OCI-LY3 (cell line): ENCODE measurements around the gene ZNF846.

Experiments
- H2AFZ ChIP-seq: fragments of 200-600, 300-600 bp; shearing (Covaris generic); 2 replicates; pipeline ENCODE4 v1.6.0; 2014; ENCODE audit warnings: antibody characterized with exemption, low read depth, low read length
- H3K27ac ChIP-seq: fragments of 200-600, 300-600 bp; sonication (generic); 2 replicates; pipeline ENCODE4 v1.5.1; 2014; ENCODE audit warnings: mild to moderate bottlenecking, low read length, moderate library complexity, mixed read lengths
- H3K27me3 ChIP-seq: fragments of 200-600, 300-600 bp; sonication (generic); 2 replicates; pipeline ENCODE4 v1.6.1; 2014; ENCODE audit warnings: low read depth, low read length, mixed read lengths
- H3K36me3 ChIP-seq: fragments of 200-600, 300-600 bp; sonication (generic); replicated peaks from 2 replicates; pipeline ENCODE3; 2014; ENCODE audit warnings: low read depth, low read length, mixed read lengths
- H3K4me1 ChIP-seq: fragments of 300-600, 200-600 bp; sonication (generic); 2 replicates; pipeline ENCODE4 v1.6.1; 2014; ENCODE audit warnings: low read length, mixed read lengths
- H3K4me2 ChIP-seq: fragments of 200-600, 300-600 bp; sonication (generic); 2 replicates; pipeline ENCODE4 v1.6.1; 2014; ENCODE audit warnings: low read length, mixed read lengths
- H3K4me3 ChIP-seq: fragments of 300-600, 200-600 bp; sonication (generic); 2 replicates; pipeline ENCODE4 v1.5.1; 2014; ENCODE audit warnings: antibody characterized with exemption, mild to moderate bottlenecking, low read length, moderate library complexity
- H3K79me2 ChIP-seq: fragments of 300-600, 200-600 bp; shearing (Covaris generic); 2 replicates; pipeline ENCODE4 v1.6.1; 2014; ENCODE audit warnings: mild to moderate bottlenecking, low read length, mixed read lengths
- H3K9ac ChIP-seq: fragments of 300-600, 200-600 bp; shearing (Covaris generic); 2 replicates; pipeline ENCODE4 v1.6.0; 2014; ENCODE audit warnings: mild to moderate bottlenecking, low read length, moderate library complexity
- H3K9me3 ChIP-seq: fragments of 200-600, 300-600 bp; shearing (Covaris generic); 2 replicates; pipeline ENCODE4 v1.6.1; 2014; ENCODE audit warnings: low read length, mixed read lengths; ENCODE audit not compliant: insufficient read depth
- H4K20me1 ChIP-seq: fragments of 200-600, 300-600 bp; sonication (generic); 2 replicates; pipeline ENCODE4 v1.6.1; 2016; ENCODE audit warnings: low read length, mixed read lengths; ENCODE audit not compliant: insufficient read depth
- EZH2phosphoT487 ChIP-seq: fragments of 200-600 bp; shearing (Covaris generic); IDR thresholded peaks from 2 replicates; pipeline ENCODE4 v1.6.1; 2018; ENCODE audit warnings: antibody characterized with exemption, mixed run types, low read depth
- TF ChIP-seq, protein P1 (sequence below): fragments of 200-600, 300-600 bp; sonication (generic); IDR thresholded peaks from 2 replicates; pipeline ENCODE4 v1.5.1; 2014; ENCODE audit warnings: antibody characterized with exemption, low read length, low read depth

Gene ZNF846

DNA sequence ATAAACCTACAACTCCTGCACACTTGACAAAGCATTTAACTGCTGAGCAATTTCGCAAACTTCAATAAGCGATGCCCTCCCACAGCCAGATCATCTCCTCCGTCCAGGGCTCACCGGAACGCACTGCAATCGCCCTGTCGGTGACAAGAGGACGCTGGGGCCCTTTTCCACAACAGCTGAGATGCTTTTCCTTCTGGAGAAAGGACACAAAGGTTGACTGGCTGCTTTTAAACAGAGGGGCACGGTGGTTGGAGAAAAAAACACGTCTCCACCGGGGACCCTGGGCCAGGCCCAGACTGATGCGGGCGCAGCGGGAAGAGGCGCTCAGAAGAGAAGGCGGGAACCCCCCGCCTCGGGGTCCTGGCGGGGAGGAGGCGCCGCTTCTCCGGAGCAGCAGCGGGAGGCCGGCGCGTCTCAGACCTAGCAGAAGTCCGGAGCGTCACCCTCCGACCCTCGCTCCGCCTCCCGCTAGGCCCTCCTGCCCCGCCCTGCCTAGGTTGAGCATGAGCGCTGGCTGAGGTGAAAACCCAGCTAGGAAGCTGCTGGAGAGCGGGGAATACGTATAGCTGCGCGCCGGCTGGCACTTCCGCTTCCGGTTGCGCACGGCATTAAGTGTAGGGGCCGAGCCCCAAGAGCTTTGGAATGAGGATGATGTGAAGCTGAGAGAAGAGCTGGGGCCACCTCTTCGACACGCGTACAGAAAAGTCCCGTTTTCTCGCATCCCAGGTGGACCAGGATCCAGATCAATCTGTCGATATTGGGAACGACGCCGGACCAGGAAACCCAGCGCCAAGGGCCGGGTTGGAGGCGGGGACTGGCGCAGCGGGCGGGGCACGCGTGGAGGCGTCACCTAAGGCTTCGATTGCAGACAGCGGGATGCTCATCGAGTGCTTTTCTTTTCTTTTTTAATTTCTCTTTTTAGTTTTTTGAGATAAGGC is at the start of gene ZNF846:
TSS of gene ZNF846 (minus strand) at position 564 of the 938 bp plus-strand sequence. CDS start 3,788 bp downstream, outside the sequence.
- no peak for TF ChIP-seq EZH2phosphoT487
- H2AFZ ChIP-seq = peak within 1 kb of the TSS; percentile 86

DNA sequence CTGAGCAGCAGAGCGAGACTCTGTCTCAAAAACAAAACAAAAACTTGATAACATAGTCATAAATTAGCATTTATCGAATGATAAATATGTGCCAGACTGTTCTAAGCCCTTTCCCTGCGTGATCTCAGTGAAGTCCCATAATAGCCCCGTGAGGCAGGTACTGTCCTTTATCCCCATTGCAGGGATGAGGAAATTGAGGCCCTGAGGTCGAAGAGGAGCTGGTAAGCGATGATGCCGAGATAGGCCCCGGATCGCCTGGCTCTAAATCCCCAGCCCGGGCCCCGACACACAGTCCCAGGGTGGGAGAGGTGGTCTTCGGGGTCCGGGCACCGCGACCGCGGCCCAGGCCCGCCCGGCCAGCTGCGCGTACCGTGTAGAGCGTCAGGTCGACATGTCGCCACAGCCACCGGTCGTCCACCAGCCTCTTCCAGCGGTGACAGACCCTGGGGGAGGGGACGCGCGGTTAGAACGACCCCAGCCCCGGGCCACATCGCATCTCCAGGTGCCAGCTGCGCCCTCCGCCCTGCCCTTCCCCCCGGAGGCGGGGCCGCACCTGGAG is 49.7 kb upstream of the ZNF846 start:
- 0 out of 2 replicates have a peak, but pooled peaks cover 3% of the 10 kb centered on the region for H3K9me3 ChIP-seq
- TF ChIP-seq EZH2phosphoT487 = no peak
- TF ChIP-seq, protein P1, sequence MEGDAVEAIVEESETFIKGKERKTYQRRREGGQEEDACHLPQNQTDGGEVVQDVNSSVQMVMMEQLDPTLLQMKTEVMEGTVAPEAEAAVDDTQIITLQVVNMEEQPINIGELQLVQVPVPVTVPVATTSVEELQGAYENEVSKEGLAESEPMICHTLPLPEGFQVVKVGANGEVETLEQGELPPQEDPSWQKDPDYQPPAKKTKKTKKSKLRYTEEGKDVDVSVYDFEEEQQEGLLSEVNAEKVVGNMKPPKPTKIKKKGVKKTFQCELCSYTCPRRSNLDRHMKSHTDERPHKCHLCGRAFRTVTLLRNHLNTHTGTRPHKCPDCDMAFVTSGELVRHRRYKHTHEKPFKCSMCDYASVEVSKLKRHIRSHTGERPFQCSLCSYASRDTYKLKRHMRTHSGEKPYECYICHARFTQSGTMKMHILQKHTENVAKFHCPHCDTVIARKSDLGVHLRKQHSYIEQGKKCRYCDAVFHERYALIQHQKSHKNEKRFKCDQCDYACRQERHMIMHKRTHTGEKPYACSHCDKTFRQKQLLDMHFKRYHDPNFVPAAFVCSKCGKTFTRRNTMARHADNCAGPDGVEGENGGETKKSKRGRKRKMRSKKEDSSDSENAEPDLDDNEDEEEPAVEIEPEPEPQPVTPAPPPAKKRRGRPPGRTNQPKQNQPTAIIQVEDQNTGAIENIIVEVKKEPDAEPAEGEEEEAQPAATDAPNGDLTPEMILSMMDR = no peak
- H3K4me1 ChIP-seq = peaks cover 12% of the 10 kb centered on the region
- H3K27ac ChIP-seq = peak overlapping the region; percentile 78
- H3K27me3 ChIP-seq = no peaks in the 10 kb centered on the region
- H2AFZ ChIP-seq = peak overlapping the region; percentile 87
- no peaks in the 10 kb centered on the region for H4K20me1 ChIP-seq
- H3K4me3 ChIP-seq = peak overlapping the region; percentile 85
- H3K36me3 ChIP-seq = peaks cover 19% of the 10 kb centered on the region
- H3K9ac ChIP-seq = peak overlapping the region; percentile 85
- H3K79me2 ChIP-seq = peaks cover 32% of the 10 kb centered on the region
- peak overlapping the region; percentile 83 for H3K4me2 ChIP-seq

More for the DNA sequence above, at the start of gene ZNF846:
- Histone ChIP-seq H4K20me1 (no peaks in the 10 kb centered on the region), H3K4me2 (peak within 1 kb of the TSS; percentile 85), H3K9ac (peak within 1 kb of the TSS; percentile 88), H3K4me3 (peak within 1 kb of the TSS; percentile 85), H3K4me1 (peaks cover 3% of the 10 kb centered on the region; the same call in 1 of the 2 replicates), H3K9me3 (no peaks in the 10 kb centered on the region), H3K27ac (peak within 1 kb of the TSS; percentile 74), H3K27me3 (no peaks in the 10 kb centered on the region), H3K79me2 (no peaks in the 10 kb centered on the region), H3K36me3 (peaks cover 10% of the 10 kb centered on the region)

DNA sequence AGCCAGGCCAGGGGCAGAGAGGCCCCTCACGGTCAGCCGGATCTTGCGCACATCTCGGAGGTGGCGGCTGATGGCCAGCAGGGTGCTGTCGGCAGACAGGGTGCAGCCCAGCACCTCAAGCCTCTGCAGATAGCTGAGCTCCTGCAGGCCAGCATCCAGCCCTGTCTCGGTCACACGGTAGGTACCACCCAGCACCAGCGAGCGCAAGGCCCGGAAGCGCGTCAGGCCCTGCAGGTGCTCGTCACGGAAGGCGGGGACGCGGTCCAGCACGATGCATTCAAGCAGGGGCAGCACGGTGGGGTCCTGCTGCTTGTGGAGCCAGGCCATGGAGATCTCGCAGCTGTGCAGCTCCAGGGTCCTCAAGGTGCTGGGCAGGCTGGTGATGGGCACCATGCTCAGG is 42.6 kb upstream of the ZNF846 start:
- TF ChIP-seq EZH2phosphoT487 = no peak
- TF ChIP-seq, protein P1 = no peak
- Histone ChIP-seq H3K27me3 (no peaks in the 10 kb centered on the region), H3K27ac (no peak overlapping the region)

DNA sequence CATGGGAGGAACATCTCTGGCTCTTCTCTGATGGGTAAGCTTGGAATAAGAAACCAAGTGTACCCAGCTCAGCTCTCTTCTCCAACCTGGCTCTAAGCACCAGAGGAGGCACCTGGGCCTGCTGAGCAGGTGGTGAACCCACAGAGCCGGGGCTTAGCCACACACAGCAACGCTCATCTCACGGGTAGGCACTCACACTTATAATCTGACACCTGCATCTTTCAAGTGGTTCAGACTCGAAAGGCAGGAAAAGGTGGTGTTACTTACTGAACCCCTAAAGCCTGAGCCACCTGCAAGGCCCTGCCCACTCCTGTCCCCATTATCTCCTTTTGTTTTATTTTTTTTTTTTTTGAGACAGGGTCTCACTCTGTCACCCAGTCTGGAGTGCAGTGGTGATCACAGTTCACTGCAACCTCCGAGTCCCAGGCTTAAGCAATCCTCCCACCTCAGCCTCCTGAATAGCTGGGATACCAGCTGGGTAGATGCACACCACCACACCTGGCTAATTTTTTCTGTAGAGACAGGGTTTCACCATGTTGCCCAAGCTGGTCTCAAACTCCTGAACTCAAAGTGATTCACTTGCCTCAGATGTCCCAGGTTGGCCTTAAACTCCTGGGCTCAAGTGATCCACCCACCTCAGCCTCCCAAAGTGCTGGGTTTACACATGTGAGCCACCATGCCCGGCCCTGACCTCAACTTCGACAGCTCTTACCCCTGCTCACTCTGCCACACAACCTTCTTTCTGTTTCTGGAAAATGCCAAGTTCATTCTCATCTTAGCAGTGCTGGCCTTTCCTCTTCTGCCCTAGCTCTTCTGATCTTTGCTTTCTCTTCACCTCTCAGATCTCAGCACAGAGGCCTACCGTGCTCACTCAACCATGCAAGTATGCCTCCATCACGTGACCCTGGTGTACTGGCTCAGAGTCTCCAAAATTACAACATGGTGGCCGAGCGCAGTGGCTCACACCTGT is 40.6 kb upstream of the ZNF846 start:
- Histone ChIP-seq H3K27me3 (no peaks in the 10 kb centered on the region), H4K20me1 (no peaks in the 10 kb centered on the region), H3K79me2 (no peaks in the 10 kb centered on the region), H3K4me3 (no peak overlapping the region), H3K4me2 (no peak overlapping the region), H3K4me1 (no peaks in the 10 kb centered on the region), H3K9ac (no peak overlapping the region), H3K36me3 (peaks cover 31% of the 10 kb centered on the region), H3K27ac (no peak overlapping the region), H2AFZ (no peak overlapping the region), H3K9me3 (no peaks in the 10 kb centered on the region)
- TF ChIP-seq, protein P1 = no peak
- no peak for TF ChIP-seq EZH2phosphoT487

More for the DNA sequence above, 42.6 kb upstream of the ZNF846 start:
- H3K4me2 ChIP-seq = no peak overlapping the region
- H4K20me1 ChIP-seq = no peaks in the 10 kb centered on the region
- H3K4me1 ChIP-seq = no peaks in the 10 kb centered on the region
- peaks cover 36% of the 10 kb centered on the region for H3K36me3 ChIP-seq
- no peaks in the 10 kb centered on the region for H3K9me3 ChIP-seq
- H3K9ac ChIP-seq = no peak overlapping the region
- no peak overlapping the region for H3K4me3 ChIP-seq
- no peak overlapping the region for H2AFZ ChIP-seq
- peaks cover 7% of the 10 kb centered on the region for H3K79me2 ChIP-seq
